Adipose tissue (tissue), 3 donors: Measurements from ENCODE around the gene ANKS1B. TPM values are rescaled to one million over a fixed set of nuclear protein-coding genes. Genes with fewer than 3 reads are reported as not detected.

Experiments
- H3K27ac ChIP-seq: one replicate; pipeline ENCODE4 v1.5.1; 2013; ENCODE audit warnings: low read depth, low read length
- WGBS, 3 donors: extraction: QIAGEN DNeasy Blood & Tissue Kit; methylation state at CpG; one replicate each; pipeline ENCODE4 v1.1.7; 2013; 5-methylcytosine and 5-hydroxymethylcytosine counted together
- polyA plus RNA-seq, 3 donors: library from polyadenylated mRNA; stranded (reverse); fragments of 200-250 nt; gene quantifications; one replicate each; pipeline ENCODE4 v1.2.3, GENCODE V29; 2013
- donor health status: healthy with polysubstance abuse.
- donor health status: Bipolar disorder and iron deficiency.
- donor health status: healthy.

Gene ANKS1B
- polyA plus RNA-seq, 3 donors, result 0.58 to 4.0 (median 0.79) TPM

GRCh38 chr12:98725476-98726247 lies 1259.1 kb downstream of the ANKS1B start:
- no peak overlapping the region for H3K27ac ChIP-seq
- WGBS, 3 donors, result 68 to 77% (median 71%) methylated on average over 5 of the region's 5 CpGs

DNA sequence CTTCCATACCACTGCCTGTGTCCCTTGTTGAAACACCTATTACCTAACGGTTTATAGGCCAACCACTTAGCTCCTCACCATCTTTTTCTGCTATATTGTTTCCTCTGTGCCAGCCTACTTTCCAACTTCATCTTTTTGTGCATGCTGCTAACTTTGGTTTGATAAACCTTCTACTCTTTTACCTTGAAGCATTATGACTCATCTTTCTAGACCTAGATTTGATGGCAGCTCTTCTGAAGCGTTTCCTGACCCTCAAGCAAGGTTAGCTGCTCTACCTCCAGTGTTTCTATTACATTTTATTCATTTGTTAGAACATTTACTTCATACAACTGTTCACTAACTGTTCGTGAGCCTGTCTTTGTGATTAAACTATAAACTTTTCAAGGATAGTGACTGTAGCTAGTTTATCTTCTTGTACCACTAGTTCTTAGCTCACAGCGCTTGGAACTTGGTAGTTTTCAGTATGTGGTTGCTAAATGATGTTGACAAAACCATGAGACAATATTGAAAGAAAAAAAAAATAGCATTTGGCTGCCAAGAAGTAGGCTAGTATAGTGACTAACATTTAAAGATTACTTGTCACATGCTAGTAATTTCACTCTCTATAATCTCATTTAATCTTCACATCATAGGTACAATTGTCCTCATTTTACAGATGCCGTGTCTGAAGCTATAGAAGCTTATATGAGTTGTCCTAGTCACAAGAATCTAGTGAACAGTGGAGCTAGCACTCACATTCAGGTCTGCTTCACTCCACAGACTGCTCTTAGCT lies 1260.2 kb downstream of the ANKS1B start:
- H3K27ac ChIP-seq, result no peak overlapping the region
- 81 to 92% (median 89%) methylated on average over 5 of the region's 5 CpGs for WGBS, 3 donors

DNA sequence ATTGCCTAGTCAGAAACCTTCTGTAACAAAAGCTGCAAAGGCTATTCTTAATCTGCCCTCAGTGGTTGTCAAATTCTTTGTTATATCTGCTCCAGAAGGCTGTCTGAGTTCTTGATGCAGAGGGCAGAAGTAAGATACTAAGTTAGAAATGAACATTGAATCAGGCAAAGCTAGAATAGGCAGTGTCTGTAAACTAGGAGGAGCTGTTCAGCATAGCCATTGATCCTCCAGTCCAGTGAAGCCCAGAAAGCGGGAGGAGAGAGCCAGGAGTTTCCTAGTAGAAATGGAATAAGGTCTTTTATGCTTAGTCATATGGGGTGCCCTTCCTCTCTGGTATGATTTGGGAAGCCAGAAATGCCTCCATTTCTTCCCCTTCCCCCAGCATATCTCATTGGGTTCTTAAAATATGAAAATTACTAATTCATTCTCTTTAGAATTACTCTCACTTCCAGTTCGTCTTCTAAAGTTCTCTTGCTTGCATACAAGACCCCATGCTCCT lies 1263.5 kb downstream of the ANKS1B start:
- 90 to 94% (median 92%) methylated on average over 2 of the region's 2 CpGs for WGBS, 3 donors
- H3K27ac ChIP-seq, result no peak overlapping the region

DNA sequence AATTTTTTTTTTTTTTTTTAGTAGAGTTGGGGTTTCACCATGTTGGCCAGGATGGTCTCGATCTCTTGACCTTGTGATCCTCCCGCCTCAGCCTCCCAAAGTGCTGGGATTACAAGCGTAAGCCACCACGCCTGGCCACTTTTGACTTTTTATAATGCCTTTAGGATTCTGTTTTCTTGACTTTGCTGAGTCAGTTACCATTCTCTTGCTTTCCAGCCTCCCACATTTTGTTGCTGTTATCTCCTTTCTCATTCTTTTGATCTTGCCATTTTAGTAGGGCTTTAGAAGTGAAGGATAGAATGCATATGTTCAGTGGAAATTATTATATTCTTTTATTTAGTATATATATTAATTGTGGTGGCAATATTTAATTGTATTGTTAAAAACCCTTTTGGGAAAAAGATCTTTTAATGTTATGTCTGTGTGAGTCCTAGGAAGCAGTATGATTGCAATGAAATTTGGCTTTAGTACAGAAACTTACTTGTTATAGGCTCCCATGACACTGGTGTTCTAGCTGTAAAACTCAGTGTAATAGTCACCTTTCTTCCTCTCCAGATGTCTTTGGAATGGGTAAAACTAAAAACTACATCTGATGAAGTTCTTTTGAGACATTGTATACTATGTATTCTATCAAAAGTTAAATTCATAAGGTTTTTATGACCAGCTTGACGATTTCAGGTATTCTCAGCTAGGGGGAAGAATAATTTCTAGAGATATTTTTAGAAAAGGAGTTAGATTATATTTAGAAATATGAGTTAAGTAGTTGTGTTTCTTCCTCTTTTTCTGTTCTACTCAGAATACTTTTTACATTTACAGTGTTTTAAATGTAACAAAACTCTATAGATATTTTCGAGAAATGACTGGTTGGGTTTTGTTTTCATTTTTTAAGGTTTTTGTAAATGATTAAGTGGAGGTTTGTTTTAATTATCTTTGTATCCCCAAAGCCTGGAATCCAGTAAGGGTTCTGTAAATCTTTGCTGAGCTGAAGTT lies 1264.9 kb downstream of the ANKS1B start:
- no peak overlapping the region for H3K27ac ChIP-seq
- 89 to 93% (median 92%) methylated on average over 6 of the region's 6 CpGs for WGBS, 3 donors

- no peak overlapping the region for H3K27ac ChIP-seq
- WGBS, 3 donors, result 91 to 93% (median 93%) methylated on average over 4 of the region's 4 CpGs
These were observed 1270.3 kb downstream of the ANKS1B start for GRCh38 chr12:98714426-98714825.

GRCh38 chr12:98709022-98709421 lies 1275.7 kb downstream of the ANKS1B start:
- no peak overlapping the region for H3K27ac ChIP-seq
- WGBS, 3 donors, result 68 to 90% (median 89%) methylated on average over 1 of the region's 1 CpG

GRCh38 chr12:98701166-98701565 lies 1283.6 kb downstream of the ANKS1B start:
- H3K27ac ChIP-seq, result no peak overlapping the region
- WGBS, 3 donors, result 38 to 71% (median 69%) methylated on average over 1 of the region's 1 CpG

DNA sequence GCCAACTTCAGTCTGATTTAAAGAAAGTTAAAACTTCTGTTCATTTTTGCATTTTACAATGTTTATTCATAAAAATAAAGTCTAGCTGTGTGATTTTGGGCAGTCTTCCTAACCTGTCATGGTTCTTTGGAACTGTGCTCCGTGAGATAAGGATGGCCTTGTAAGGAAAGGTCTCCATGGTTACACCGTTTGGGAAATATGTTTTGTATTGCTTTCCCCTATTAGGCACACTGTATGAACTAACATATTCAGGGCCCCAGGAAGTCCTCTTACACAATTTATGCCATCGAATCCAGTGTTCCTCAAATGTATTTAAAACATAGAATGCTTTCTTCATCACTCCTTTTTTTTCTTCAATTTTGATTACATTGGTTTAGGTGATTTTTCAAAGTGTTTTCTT lies 1285.2 kb downstream of the ANKS1B start:
- 10 to 23% (median 18%) methylated on average over 3 of the region's 3 CpGs for WGBS, 3 donors
- no peak overlapping the region for H3K27ac ChIP-seq

- WGBS, 3 donors, result 31 to 37% (median 36%) methylated on average over 6 of the region's 6 CpGs
- no peak overlapping the region for H3K27ac ChIP-seq
These were observed 1285.9 kb downstream of the ANKS1B start for GRCh38 chr12:98698603-98699463.

DNA sequence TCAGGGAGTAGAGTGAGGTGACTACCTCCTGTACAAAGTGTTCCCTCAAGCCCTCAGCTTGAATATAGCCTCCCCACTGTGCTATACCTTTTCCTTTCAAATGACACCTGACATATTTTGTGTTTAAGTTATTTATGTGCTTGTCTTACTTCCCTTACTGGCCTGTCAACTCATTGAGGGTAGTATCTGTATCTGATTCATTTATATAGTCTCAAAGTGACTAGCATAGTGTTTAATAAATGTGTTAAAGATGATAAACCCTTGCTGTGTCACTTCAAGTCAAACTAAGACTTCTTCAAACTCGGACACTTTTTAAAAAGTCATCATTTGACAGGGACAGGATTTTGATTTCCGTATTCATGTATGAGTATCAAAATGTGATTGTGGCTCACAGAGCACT lies 1287.5 kb downstream of the ANKS1B start:
- no peak overlapping the region for H3K27ac ChIP-seq
- 88 to 96% (median 94%) methylated on average over 2 of the region's 2 CpGs for WGBS, 3 donors

GRCh38 chr12:98696036-98696646 lies 1288.6 kb downstream of the ANKS1B start:
- no peak overlapping the region for H3K27ac ChIP-seq
- WGBS, 3 donors, result 84 to 88% (median 85%) methylated on average over 8 of the region's 8 CpGs

DNA sequence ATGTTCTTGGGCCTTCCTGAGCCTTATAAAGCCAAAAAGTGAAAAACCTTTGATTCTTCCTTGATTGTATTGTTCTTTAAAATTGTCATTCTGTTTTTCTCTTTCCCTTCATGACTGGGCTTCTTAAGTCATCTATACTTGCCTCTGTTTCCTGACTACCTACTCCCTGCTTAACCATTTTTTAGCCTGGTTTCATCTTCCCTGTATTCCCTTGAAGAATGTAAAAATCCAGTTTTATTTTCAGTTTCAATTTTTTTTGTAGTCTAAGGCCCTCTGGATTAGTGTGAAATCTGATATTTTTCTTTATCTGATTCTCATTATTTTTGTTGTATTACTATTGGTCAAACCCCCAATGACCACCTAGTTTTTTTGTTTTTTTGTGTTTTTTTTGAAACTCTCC lies 1293.4 kb downstream of the ANKS1B start:
- no peak overlapping the region for H3K27ac ChIP-seq

DNA sequence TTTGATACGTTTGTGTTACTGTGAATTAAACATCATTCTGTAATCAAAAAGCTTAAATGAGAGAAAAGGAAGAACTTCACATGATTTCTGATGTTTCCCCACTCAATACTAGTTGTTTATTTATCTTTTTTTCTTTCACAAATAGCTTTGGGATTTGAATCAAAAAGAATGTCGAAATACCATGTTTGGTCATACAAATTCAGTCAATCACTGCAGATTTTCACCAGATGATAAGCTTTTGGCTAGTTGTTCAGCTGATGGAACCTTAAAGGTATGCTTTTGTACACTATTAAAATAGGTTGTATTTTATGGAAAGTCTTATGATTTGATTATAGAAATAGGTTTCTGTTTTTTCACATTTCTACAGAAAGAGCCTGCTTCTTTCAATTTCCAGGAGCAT lies 1298.1 kb downstream of the ANKS1B start:
- no peak overlapping the region for H3K27ac ChIP-seq
- WGBS, 3 donors, result 81 to 91% (median 88%) methylated on average over 2 of the region's 2 CpGs

Other genes with a start within 250 kb of the ANKS1B start
- 10 to 100 TPM in 1 of 3 donors, 1 to 10 TPM in 2; 2.6 to 21.7 (median 9.6) TPM for gene BLTP3B, start 157.9 kb upstream of the ANKS1B start, polyA plus RNA-seq
- 10 to 100 TPM in 2 of 3 donors, 1 to 10 TPM in 1; 6.1 to 21.6 (median 12.9) TPM for gene ACTR6, start 215.9 kb upstream of the ANKS1B start, polyA plus RNA-seq